ENCODE results near the gene CHCT1.

GRCh38 chr17:60426596-60426995 lies 4.3 kb downstream of the CHCT1 start:
- TF ChIP-seq CTCF (optimal IDR thresholded peaks at IDR 0.05 in 1 of 3, IDR thresholded peaks at IDR 0.05 in 1 of 3, conservative IDR thresholded peaks at IDR 0.05 in 1 of 3; ENCODE audit: extremely low read depth in 1 of 3, insufficient read depth in 2 of 3, low read length in 3 of 3) (no peak), EZH2 (IDR thresholded peaks at IDR 0.05; ENCODE audit: low read length) (no peak)

Data from keratinocyte (primary cell).